HG03103 (cell line): ENCODE results near the gene ESPN.

Source experiments
- ATAC-seq: cut with Tn5 transposase; IDR thresholded peaks from one replicate; pipeline ENCODE4 v1.9.1; 2021; ENCODE audit warnings: low read depth; ENCODE audit not compliant: unreplicated experiment

ESPN gene

GRCh38 chr1:6495540-6496364 is 71.2 kb downstream of the ESPN start:
- no peak for ATAC-seq

DNA sequence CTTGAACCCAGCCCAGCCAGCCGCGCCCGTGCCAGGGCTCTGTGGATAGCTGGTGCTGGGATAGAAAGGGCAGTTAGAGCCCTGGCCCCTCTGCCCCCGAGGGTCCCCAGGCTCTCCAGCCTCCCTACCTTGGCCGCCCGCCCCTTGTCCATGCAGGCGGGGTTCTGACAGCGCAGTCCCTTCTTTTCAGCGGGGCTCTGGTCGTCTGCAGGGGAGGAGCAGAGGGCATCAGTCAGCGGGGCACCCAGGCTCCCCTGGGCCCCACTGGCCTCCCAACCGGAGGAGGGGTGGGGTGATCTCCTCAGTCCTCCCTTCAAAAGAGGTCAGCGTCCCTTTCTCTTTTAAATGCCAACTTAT is 71.8 kb downstream of the ESPN start:
- no peak for ATAC-seq

DNA sequence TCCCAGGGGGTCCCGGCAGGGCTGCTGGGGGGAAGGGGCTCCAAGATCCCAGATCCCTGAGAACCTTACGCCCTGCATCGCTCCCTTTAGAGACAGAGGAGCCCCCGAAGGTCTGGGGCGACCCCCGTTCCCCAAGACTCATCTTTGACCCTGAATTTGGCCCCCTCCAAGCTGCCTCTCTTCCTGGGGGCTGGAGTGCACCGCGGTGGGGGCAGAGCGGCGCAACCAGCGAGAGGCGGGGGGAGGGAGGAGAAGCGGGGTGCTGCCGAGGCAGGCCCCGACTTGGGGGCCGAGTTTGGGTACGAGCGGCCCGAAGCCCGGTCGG is 72.3 kb downstream of the ESPN start:
- no peak for ATAC-seq

GRCh38 chr1:6497215-6497866 is 72.8 kb downstream of the ESPN start:
- ATAC-seq = no peak

DNA sequence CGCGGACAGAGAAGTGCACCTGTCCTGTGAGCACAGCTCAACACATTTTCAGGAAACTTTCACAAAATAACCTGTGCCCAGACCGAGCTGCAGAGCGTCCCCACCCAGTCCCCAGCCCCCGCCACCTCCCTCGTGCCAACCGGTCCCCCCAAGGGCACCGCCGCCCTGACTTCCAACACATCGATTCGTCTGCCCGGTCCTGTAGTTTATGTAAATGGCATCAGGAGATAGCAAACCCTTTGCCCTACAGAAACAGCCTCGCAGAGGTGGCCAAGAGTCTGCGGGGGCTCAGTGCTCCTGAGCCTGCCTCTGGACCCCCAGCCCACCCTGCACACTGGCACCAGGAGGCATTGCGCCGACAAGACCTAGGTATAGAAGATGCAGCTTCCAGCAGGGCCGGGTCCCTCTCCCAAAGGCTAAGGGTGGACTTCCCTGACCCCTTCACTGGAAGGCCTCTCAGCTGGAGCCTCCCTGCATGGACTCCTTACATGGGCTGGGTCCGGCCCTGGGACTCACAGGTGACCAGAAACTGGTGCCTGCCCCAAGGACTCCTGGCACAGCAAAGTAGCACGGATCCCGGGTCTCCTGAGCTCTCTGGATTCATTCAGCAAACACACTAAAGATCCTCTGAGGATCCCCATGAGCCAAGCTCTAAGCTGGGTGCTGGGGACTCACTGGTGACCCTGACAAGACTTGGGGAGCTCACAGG is 73.4 kb downstream of the ESPN start:
- ATAC-seq = no peak

GRCh38 chr1:6498576-6499111 is 74.1 kb downstream of the ESPN start:
- no peak for ATAC-seq

DNA sequence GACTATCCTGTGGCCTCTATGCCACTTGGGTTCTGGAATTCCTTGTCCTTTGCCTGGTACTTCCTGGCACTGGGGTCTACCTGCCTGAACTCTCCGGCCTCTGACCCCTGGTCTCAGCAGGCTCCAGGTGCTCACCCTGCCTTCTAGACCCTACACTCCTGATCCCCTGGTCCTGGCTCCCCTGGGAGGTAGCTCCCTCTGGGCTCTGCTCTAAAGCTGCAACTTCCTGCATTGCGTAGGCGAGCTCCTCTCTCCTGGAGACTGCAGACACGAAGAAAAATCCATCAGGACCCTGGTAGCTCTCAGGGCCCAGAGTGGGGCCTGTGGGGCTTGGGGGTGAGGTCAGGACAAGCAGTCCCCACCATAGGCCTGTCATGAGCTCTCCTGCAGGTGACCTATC is 74.7 kb downstream of the ESPN start:
- ATAC-seq = no peak

DNA sequence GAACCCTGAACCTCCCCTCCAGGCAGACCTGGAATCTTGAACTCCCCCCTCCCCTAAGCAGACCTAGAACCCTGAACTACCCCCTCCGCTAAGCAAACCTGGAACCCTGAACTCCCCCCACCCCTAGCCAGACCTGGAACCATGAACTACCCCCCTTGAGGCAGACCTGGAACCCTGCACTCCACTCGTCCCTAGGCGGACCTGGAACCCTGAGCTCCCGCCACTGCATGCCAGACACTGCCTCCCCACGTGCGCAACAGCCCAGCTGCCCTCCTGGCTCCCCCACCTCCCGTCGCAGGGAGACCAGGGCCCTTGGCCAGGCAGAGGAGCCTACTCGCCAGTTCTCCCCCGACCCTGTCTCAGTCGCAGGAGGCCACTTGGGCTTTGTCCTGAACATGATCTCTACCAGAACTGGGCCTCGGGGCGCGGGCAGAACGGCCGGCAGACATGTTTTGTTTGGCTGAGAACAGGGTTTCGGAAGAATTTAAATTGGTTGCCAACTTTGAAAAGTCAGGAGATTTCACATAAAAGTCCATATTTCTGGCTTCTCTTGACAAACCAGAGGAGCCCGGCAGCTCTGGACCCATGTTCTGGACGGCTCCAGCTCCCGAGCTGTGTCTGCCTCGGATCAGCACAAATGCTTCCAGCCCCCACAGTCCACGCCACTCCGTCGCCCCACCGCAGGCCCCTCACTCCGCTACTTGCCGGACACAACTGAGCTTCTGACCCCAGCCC is 76.1 kb downstream of the ESPN start:
- ATAC-seq = no peak

DNA sequence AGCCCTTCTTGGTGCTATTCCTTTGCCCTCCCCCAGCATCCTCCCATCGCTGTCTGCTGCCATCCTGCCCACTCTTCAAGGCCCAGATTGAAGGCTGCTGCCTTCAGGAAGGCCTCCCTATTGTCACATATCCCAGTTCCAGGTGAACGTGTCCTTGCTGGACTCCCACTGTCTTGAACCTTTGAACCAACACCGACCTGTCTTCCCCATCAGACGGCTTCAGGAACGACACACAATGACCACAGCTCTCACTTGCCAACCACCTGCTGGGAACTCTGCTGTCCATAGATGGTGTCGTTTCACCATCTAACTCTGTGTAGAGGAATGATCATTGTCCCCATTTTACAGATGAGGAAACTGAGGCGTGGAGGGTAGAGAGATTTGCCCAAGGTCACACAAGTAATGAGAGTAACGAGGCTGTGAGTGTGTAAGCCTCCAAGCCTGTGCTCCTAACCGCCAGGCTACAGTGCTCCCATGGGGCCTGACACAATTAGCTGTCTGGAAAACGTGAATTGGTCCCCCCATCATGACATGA is 76.8 kb downstream of the ESPN start:
- ATAC-seq = no peak

GRCh38 chr1:6502000-6502891 is 77.7 kb downstream of the ESPN start:
- ATAC-seq = no peak

DNA sequence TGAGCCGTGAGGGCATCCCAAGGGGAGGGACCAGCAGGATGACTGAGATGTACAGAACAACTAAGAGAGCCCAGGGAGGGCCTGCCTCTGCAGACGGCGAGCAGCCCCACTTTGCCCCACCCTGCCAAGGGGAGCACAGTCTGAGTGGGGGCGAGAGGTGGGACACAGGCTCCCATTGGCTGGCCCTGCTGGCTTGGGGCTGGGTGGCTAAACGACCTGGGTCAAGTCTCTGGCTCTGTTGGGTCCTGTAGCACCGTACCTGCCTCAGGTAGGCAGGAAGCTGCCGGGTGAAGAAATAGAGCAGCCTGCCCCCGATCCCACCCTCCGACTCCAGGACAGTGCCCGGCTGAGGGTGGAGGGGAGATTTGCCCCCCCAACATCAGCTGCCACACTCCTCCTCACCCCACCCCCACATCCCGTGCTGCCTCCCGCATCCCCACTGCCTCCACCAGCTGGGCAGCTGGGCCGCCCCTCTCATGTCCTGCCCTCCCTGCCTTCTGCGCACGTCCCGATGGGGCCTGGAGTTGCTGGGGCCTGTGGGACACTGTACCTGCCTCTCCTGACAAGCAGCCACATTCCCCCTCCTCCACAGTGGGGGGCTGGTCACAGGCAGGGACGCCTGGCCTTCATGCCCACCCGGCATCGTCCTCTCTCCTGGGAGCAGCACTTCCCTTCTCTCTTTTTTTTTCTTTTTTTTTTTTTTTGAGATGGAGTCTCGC is 79.5 kb downstream of the ESPN start:
- no peak for ATAC-seq

- ATAC-seq = no peak
These were observed 80.3 kb downstream of the ESPN start for GRCh38 chr1:6504887-6505286.

DNA sequence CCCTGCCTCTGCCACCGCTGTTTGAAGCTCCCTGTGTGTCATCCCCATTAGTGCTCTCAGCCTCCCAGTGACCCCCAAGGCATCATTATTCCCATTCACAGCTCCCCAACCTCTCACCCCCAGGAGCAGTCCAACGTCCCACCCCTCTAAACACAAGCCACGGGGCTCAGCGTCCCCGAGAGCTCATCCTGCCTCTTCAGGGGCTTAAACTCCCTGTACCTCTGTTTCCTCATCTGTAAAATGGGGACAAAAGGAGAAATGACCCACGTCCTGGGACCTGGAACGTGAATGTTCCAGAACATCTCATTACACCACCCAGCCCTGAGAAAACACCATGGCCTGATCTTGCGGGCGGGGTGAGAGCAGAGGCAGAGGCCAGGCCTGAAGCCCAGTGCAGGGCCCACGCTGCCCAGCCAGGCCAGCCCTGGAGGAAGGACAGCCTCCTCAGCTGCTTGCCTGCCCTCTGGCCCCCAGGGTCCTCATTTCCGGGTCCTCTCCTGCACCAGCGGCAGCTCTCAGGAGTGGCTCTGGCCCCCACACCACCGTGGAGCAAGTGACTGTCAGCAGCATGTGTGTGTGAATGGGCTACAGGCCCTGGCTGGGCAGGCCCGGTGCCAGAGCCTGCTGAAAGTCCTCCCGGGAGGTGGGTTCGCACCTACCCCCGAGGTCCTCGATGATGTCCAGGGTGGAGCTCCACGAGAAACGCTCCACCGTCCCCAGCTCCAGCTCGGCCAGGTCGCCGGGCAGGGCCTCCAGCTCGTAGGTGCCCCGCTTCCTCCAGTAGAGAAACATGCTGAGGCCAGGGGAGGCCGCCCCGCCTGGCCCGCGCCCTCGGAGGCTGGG is 81.0 kb downstream of the ESPN start:
- ATAC-seq = no peak

GRCh38 chr1:6506210-6507036 is 81.8 kb downstream of the ESPN start:
- no peak for ATAC-seq

GRCh38 chr1:6507037-6507428 is 82.5 kb downstream of the ESPN start:
- ATAC-seq = no peak

DNA sequence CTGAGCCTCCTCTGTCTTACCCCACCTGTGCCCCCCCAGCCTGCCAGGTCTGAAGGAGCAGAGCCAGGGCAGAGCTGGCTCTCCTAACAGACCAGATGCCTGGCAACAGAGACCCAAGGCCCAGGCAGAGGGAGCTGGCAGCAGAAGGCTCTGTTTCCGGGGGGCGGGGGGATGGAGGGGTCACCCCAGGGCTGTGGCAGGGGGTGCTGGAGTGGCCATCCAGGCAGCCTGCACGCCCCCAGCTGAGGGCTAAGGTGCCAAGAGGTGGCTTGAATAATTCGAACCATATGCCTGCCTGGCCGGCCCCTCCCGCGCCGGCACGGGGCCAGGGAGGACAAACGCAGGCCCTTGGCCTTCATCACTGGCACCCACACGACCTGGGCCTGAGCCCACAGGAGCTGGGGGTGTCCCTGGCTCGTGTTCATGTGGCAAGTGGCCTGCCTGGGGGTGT is 82.9 kb downstream of the ESPN start:
- ATAC-seq = no peak

DNA sequence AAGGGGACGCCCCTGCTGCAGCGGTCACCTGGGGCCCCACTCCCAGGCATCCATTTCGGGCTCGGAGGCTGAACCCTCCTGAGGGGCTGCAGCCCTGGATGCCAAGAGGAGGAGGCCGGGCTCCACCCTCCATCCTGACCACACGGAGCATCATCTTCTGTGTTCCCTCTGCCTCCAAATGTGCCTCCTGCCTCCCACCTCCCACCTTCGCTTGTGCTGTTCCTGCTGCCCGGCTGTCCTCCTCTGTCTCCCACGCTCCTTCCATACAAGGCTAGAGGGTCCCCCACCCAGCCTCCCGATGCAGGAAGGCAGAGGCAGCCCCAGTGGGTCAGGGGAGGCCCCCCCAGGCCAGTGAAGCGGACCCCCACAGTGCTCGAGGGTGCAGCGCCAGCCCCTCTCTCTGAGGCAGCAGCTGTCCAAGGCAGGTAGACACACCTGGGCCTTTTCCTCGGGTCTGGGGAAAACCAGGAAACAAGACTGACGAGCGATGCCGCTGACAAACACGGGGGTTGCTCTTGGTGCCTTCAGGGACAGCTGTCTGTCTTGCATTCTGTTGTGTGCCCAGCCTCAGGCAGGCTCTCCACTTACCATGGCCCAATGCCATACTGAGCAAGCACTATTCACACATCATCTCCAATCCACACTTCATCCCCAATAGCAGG is 83.7 kb downstream of the ESPN start:
- no peak for ATAC-seq
